Aorta (tissue), 5 donors: ENCODE results near the gene PPIH. TPM values are rescaled to one million over a fixed set of nuclear protein-coding genes. Genes with fewer than 3 reads are reported as not detected.
"Not testable (repeated sequence)": the region's sequence is repeated elsewhere in the genome, so short reads cannot be mapped to it uniquely, and the experiment has no call there.

ENCODE experiments used
- ATAC-seq: fragments of 200-7000 bp; cut with Tn5 transposase; one replicate; pipeline ENCODE4 v1.9.1; 2022; ENCODE audit warnings: moderate library complexity; ENCODE audit not compliant: low FRiP score
- DNase-seq, 2 donors: peaks; one replicate each; pipeline ENCODE4 v3.0.0-alpha.2; 2020
- H3K27ac ChIP-seq, 2 donors: one replicate each; pipeline ENCODE4 v1.5.1; 2013; ENCODE audit warnings: low read length in 2 of 2, mild to moderate bottlenecking in 2 of 2, moderate library complexity in 2 of 2, control low read depth in 1 of 2, inconsistent platforms in 1 of 2, low read depth in 1 of 2
- H3K27me3 ChIP-seq, 2 donors: one replicate each; pipeline ENCODE4 v1.6.1; 2013; ENCODE audit warnings: control low read depth in 1 of 2, low read length in 1 of 2, mild to moderate bottlenecking in 1 of 2, moderate library complexity in 1 of 2; ENCODE audit not compliant: insufficient read depth in 2 of 2, control insufficient read depth in 1 of 2
- H3K36me3 ChIP-seq, 2 donors: one replicate each; pipeline ENCODE4 v1.6.1; 2013; ENCODE audit warnings: control low read depth in 1 of 2, low read length in 1 of 2, mild to moderate bottlenecking in 1 of 2; ENCODE audit not compliant: insufficient read depth in 2 of 2, control insufficient read depth in 1 of 2
- H3K4me1 ChIP-seq, 2 donors: one replicate each; pipeline ENCODE4 v1.6.1; 2013; ENCODE audit warnings: low read length in 2 of 2, control low read depth in 1 of 2, mild to moderate bottlenecking in 1 of 2, moderate library complexity in 1 of 2; ENCODE audit not compliant: insufficient read depth in 2 of 2, control insufficient read depth in 1 of 2
- H3K4me3 ChIP-seq, 2 donors: one replicate each; pipeline ENCODE4 v1.5.1; 2013; ENCODE audit warnings: low read length in 2 of 2, control low read depth in 1 of 2, mild to moderate bottlenecking in 1 of 2
- H3K9me3 ChIP-seq: one replicate; pipeline ENCODE4 v1.6.1; 2013; ENCODE audit warnings: mild to moderate bottlenecking, low read length; ENCODE audit not compliant: control insufficient read depth
- WGBS, 2 donors: extraction: QIAGEN DNeasy Blood & Tissue Kit; methylation state at CpG; one replicate each; pipeline ENCODE4 v1.1.7; 2013; 5-methylcytosine and 5-hydroxymethylcytosine counted together
- intact Hi-C, 2 donors: fragments of 100-400 bp; cut with DNase I; formaldehyde crosslinking; loops; one replicate each; pipeline versions ENCODE4 v1.14.2 to v1.15.0; 2022
- polyA plus RNA-seq, 2 donors: library from polyadenylated mRNA; stranded (reverse); fragments of 200-250 nt; gene quantifications; one replicate each; pipeline ENCODE4 v1.2.3, GENCODE V29; 2013
- total RNA-seq, 2 donors: library from RNA; stranded (reverse); fragmentation: NEBNext Ultra II Directional; extraction: Animal tissue kit (Norgen Biotek cat#: 25700); gene quantifications; one replicate each; pipeline ENCODE4 v1.2.1, GENCODE V29; 2021
- donor health status: healthy with polysubstance abuse.
- donor health status: Bipolar disorder and iron deficiency.
- donor health status: DM: no; HTN: no; CAD: no.
- donor health status: DM: no; HTN: no; CAD: no.
- donor health status: DM: yes; HTN: yes; CAD: no.

Gene PPIH
- total and polyA plus RNA-seq, 4 donors: 14.1 to 32.5 (median 20.2) TPM

DNA sequence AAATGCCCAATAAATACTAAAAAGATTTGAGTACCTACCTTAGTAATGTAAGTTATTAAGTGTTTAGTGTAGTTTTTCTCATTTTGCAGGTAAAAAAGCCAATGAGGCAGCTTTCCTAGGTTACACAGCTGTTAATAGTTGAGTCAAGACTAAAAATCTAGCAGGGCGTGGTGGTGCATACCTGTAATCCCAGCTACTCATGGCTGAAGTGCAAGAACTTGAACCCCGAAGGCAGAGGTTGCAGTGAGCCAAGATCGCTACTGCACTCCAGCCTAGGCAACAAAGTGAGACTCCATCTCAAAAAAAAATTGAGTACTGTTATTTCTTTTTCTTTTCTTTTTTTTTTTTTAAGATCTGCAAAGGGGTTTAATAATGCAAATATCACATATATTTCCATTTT, 31.7 kb downstream of the PPIH start:
- no peak overlapping the region for H3K27ac ChIP-seq
- no peak overlapping the region for H3K4me3 ChIP-seq
- no peaks in the 10 kb centered on the region for H3K9me3 ChIP-seq
- no peaks in the 10 kb centered on the region for H3K27me3 ChIP-seq
- 90 to 95% methylated on average over 3 of the region's 3 CpGs for WGBS, 2 donors
- no peaks in the 10 kb centered on the region for H3K36me3 ChIP-seq
- ATAC-seq (no peak), DNase-seq (no peak)
- intact Hi-C loops: loop anchor here in 1 of 2 donors (10.0 kb wide), 1 partner anchor 155 kb away; the partner anchor contains the start of gene ZNF691
- peaks cover 2 to 8% of the 10 kb centered on the region in 2 donors for H3K4me1 ChIP-seq

DNA sequence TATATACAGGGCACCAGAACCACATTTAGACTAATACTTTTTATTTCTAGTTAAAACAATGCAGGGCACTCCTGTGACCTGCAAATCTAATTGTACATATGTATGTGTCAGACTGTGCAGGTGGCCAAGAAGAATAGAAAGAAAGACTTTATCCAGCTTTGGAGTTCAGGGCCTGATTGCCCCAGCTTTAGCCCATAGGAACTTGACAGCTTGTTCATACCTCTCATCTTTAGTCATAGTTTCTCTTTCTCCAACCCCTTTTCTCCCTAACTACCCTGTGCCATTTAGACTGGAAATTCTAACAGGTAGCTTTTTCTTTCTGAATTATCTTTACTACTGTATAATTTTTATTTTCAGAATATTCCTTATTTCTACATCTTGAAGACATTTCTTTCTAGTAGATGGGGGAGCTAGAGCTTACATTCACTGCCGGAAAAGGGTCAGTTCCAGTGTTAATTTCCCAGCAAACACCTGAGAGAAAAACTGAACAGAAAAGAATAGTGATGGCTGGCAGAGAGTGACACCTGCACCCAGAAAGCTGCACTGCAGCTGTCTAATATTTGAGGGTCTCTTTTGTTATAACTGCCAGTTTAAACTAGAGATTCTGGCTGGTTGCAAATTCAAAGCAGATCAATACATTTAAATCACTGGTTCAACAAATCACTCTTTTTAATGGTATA, 32.4 kb downstream of the PPIH start:
- Histone ChIP-seq H3K9me3 (no peaks in the 10 kb centered on the region), H3K36me3 (no peaks in the 10 kb centered on the region), H3K27ac (no peak overlapping the region), H3K4me3 (no peak overlapping the region), H3K27me3 (no peaks in the 10 kb centered on the region), H3K4me1 (peaks cover 2 to 8% of the 10 kb centered on the region in 2 donors)
- ATAC-seq: no peak
- no peak for DNase-seq
- intact Hi-C loops: no loop called here
- 75 to 88% methylated on average over 1 of the region's 1 CpG for WGBS, 2 donors

DNA sequence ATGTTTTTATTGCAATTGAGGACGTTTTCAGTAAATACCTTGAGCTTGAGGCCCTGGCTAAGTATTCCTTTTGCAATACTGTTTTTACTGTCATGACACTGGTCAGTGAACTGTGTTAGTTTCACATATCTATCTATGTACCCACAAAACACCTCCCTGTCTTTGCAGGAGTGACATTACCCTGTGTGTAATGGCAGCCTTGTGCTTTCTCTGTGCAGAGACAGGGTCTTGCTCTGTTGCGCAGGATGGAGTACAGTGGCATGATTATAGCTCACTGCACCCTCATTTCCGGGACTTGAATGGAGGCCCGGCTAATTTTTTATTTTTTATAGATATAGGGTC, 32.9 kb downstream of the PPIH start:
- Histone ChIP-seq H3K4me3 (no peak overlapping the region), H3K9me3 (no peaks in the 10 kb centered on the region), H3K27ac (no peak overlapping the region), H3K36me3 (no peaks in the 10 kb centered on the region), H3K4me1 (peaks cover 2 to 8% of the 10 kb centered on the region in 2 donors), H3K27me3 (no peaks in the 10 kb centered on the region)
- intact Hi-C loops: no loop called here
- ATAC-seq (no peak), DNase-seq (no peak)
- 67 to 73% methylated on average over 4 of the region's 4 CpGs for WGBS, 2 donors

DNA sequence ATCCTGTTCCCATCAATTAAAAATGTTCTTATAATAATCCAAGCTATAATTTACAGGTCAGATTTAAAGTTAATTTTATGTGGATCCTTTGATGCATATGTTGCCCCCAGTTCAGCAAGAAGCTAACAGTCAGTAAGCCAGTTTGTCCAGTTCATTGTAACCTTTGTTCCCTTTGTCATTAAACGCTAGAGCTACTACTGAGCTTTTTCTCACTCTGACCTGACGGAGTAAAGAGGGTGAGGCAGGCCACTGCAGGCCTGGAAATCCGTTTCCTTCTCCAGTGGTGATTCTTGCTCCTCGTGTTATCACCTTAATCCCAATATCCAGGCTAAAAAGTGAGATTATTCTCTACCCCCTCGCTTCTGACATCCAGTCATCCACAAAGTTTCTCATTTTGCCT, 34.2 kb downstream of the PPIH start:
- H3K27ac ChIP-seq: no peak overlapping the region
- H3K27me3 ChIP-seq: no peaks in the 10 kb centered on the region
- H3K4me3 ChIP-seq: no peak overlapping the region
- DNase-seq (no peak), ATAC-seq (no peak)
- peaks cover 0 to 3% of the 10 kb centered on the region in 2 donors for H3K4me1 ChIP-seq
- H3K9me3 ChIP-seq: no peaks in the 10 kb centered on the region
- H3K36me3 ChIP-seq: no peaks in the 10 kb centered on the region
- intact Hi-C loops: no loop called here
- 45 to 69% methylated on average over 5 of the region's 5 CpGs for WGBS, 2 donors

DNA sequence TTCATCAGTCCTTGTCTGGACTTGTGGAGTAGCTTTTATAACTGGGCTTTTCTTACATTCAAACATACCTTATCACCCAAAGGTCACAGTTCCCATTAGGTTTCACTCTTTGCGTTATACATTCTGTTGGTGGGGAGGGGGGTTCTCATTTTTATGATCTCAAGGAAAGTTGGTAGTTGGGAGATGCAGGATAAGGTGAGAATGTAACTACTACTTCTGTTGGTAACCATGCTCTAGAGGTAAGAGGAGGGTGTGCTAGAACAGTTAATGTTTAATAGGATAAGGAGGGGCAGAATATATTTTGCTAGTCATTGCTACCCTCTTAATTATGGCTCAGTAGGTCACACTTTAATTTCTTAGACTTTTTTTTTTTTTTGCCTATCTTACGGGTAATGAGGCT, 34.7 kb downstream of the PPIH start:
- Histone ChIP-seq H3K4me3 (no peak overlapping the region), H3K4me1 (peaks cover 0 to 3% of the 10 kb centered on the region in 2 donors), H3K9me3 (no peaks in the 10 kb centered on the region), H3K36me3 (no peaks in the 10 kb centered on the region), H3K27me3 (no peaks in the 10 kb centered on the region), H3K27ac (no peak overlapping the region)
- ATAC-seq (no peak), DNase-seq (no peak)
- intact Hi-C loops: no loop called here
- 87 to 92% methylated on average over 2 of the region's 2 CpGs for WGBS, 2 donors

DNA sequence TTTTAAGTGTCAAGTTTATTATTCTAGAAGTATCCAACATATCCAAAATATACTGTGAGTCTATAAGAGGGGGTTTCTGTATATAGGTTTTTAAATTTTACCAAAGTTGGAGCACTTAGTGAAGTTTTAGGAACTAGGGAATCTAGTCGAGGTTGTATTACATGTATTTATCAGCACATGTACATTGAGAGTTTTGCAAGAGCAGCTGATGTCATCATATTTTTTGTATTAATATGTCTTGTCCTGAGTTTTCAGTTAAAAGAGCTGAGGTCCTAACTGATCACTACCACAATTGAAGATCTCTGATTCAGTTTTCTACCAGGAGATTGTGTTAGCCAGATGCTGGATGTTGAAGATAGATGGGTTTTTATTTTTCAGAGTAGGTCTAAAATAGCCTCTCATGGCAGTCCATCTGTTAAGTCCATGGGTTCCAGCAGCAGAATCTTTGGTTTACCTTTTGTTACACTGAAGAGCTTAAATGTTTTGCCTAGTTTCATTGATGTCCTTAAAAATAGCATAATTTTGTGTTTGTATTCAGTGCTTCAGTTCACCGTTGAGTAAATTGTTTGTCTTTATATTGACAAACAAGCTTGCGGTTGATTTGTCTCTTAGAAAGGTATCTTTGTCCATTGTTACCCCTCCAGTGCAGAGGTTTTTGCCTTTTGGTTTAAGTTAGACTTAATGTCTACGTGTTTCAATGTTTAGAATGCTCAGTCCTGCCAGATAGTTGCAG, 40.0 kb downstream of the PPIH start:
- no peaks in the 10 kb centered on the region for H3K27me3 ChIP-seq
- peaks cover 4 to 6% of the 10 kb centered on the region in 2 donors for H3K36me3 ChIP-seq
- ATAC-seq (no peak), DNase-seq (no peak)
- intact Hi-C loops: no loop called here
- H3K9me3 ChIP-seq: no peaks in the 10 kb centered on the region
- no peak overlapping the region for H3K27ac ChIP-seq
- WGBS, 2 donors: 93 to 94% methylated on average over 4 of the region's 4 CpGs
- H3K4me1 ChIP-seq: no peaks in the 10 kb centered on the region
- no peak overlapping the region for H3K4me3 ChIP-seq

DNA sequence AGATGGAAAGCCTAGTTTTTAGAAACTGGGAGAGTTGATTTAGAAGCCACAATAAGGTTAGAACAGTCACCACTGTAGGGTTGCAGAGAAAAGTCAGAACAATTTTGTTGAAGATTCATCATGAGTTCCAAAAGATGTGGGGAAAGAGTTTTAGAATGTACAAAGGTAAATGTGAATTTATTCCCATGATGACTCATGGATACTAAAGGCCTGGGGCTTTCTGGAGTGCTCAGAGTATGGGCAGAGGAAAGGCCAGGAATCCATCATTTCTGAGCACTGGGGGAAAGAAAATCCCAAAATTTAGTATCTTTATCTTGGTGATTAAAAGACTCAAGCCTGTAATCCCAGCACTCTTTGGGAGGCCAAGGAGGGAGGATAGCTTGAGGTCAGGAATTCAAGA, 41.8 kb downstream of the PPIH start:
- Histone ChIP-seq H3K27me3 (no peaks in the 10 kb centered on the region), H3K4me3 (no peak overlapping the region), H3K27ac (no peak overlapping the region), H3K36me3 (peaks cover 4 to 11% of the 10 kb centered on the region in 2 donors), H3K4me1 (no peaks in the 10 kb centered on the region), H3K9me3 (no peaks in the 10 kb centered on the region)
- DNase-seq: no peak
- intact Hi-C loops: no loop called here
- no peak for ATAC-seq

DNA sequence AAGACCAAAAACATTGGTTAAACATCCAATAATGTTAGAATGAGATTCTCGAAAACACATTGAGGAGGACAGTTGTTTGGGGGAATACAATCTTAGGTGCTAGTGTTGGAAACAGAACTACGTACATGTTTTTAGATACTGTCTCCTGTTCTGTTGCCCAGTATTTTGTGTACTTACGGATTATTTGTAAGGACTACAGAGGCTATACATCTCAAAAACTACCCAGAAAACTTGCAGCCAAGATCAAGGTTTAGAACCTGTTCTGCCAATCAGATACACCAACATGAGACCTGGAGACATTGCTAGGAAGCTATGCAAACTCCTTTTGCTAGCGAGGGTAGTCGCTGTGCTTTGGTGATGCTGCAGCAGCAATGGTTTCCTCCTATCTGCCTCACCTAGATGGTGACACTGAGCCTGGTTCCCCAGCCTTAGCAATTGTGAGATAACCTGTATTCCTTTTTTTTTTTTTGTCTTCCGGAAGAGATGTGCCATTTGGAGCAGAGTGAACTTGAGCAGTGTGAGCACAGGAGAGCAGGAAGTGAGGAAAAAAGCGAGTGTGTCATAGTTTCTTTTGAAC, 45.8 kb downstream of the PPIH start:
- peaks cover 8 to 11% of the 10 kb centered on the region in 2 donors for H3K36me3 ChIP-seq
- intact Hi-C loops: no loop called here
- WGBS, 2 donors: 94 to 95% methylated on average over 7 of the region's 7 CpGs
- no peaks in the 10 kb centered on the region for H3K9me3 ChIP-seq
- ATAC-seq: no peak
- H3K4me1 ChIP-seq: no peaks in the 10 kb centered on the region
- no peak for DNase-seq
- H3K27me3 ChIP-seq: no peaks in the 10 kb centered on the region
- no peak overlapping the region for H3K4me3 ChIP-seq
- no peak overlapping the region for H3K27ac ChIP-seq

DNA sequence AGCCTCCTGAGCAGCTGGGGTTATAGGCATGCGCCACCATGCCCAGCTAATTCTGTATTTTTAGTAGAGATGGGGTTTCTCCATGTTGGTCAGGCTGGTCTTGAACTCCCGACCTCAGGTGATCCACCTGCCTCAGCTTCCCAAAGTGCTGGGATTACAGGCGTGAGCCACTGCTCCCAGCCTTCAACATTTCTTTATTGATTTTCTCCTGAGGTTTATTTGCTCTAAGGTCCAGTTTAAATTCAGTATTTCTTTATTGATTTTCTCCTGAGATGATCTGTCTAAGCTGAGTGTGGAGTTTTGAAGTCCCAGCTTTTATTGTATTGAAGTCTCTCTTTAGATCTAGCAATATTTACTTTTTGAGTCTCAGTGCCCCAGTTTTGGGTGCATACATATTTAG, 54.6 kb downstream of the PPIH start:
- H3K4me3 ChIP-seq, H3K4me1 ChIP-seq, H3K36me3 ChIP-seq, ATAC-seq, intact Hi-C loops, H3K9me3 ChIP-seq, H3K27me3 ChIP-seq, H3K27ac ChIP-seq, DNase-seq: not testable (repeated sequence)
- 93 to 96% methylated on average over 3 of the region's 3 CpGs for WGBS, 2 donors
